Type B pancreatic cell (in vitro differentiated cells): Measurements from ENCODE around the gene SSBP3. TPM values are rescaled to one million over a fixed set of nuclear protein-coding genes. Genes with fewer than 3 reads are reported as not detected.

Experiments
- DNase-seq: peaks from one replicate; pipeline ENCODE4 v3.0.0; 2021; ENCODE audit warnings: mixed read lengths; ENCODE audit not compliant: unreplicated experiment; ENCODE audit errors: extremely low spot score
- H3K27ac Mint-ChIP-seq: 2 replicates; pipeline ENCODE4 v1.8.0; 2021; ENCODE audit warnings: mild to moderate bottlenecking, mixed read lengths
- H3K27me3 Mint-ChIP-seq: 2 replicates; pipeline ENCODE4 v1.8.0; 2021; ENCODE audit warnings: mixed read lengths
- H3K36me3 Mint-ChIP-seq: 2 replicates; pipeline ENCODE4 v1.8.0; 2021; ENCODE audit warnings: mixed read lengths
- H3K4me1 Mint-ChIP-seq: one replicate; pipeline ENCODE4 v1.8.0; 2021; ENCODE audit warnings: mixed read lengths; ENCODE audit not compliant: unreplicated experiment
- H3K4me3 Mint-ChIP-seq: 2 replicates; pipeline ENCODE4 v1.8.0; 2021; ENCODE audit warnings: mild to moderate bottlenecking, mixed read lengths
- H3K9me3 Mint-ChIP-seq: 2 replicates; pipeline ENCODE4 v1.8.0; 2021; ENCODE audit warnings: mixed read lengths
- total RNA-seq: library from RNA; stranded (reverse); gene quantifications from 2 replicates; pipeline ENCODE4 v1.2.1, GENCODE V29; 2021; ENCODE audit warnings: low replicate concordance
- TF ChIP-seq, protein P1 (sequence below): fragments of 200-600 bp; sonication (generic); conservative IDR thresholded peaks from 2 replicates; pipeline ENCODE4 v1.5.0; 2021; ENCODE audit warnings: antibody characterized with exemption, mild to moderate bottlenecking

SSBP3 gene
- total RNA-seq, 1 donor from 2014 or later = 129 TPM

GRCh38 chr1:54176621-54177327, 229.4 kb downstream of the SSBP3 start:
- no peak for DNase-seq
- Mint-ChIP-seq H3K27ac (no peak overlapping the region), H3K4me1 (peaks cover 4% of the 10 kb centered on the region), H3K9me3 (no peaks in the 10 kb centered on the region), H3K4me3 (no peak overlapping the region), H3K36me3 (no peaks in the 10 kb centered on the region), H3K27me3 (no peaks in the 10 kb centered on the region)
- TF ChIP-seq, protein P1, sequence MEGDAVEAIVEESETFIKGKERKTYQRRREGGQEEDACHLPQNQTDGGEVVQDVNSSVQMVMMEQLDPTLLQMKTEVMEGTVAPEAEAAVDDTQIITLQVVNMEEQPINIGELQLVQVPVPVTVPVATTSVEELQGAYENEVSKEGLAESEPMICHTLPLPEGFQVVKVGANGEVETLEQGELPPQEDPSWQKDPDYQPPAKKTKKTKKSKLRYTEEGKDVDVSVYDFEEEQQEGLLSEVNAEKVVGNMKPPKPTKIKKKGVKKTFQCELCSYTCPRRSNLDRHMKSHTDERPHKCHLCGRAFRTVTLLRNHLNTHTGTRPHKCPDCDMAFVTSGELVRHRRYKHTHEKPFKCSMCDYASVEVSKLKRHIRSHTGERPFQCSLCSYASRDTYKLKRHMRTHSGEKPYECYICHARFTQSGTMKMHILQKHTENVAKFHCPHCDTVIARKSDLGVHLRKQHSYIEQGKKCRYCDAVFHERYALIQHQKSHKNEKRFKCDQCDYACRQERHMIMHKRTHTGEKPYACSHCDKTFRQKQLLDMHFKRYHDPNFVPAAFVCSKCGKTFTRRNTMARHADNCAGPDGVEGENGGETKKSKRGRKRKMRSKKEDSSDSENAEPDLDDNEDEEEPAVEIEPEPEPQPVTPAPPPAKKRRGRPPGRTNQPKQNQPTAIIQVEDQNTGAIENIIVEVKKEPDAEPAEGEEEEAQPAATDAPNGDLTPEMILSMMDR = no peak

Other genes with a start within 250 kb of the SSBP3 start
- gene CYB5RL, start 206.4 kb downstream of the SSBP3 start, total RNA-seq = 10.3 and 10.9 TPM in 2 replicates
- gene MRPL37, start 206.2 kb downstream of the SSBP3 start, total RNA-seq = 77.9 and 78.4 TPM in 2 replicates
- gene ACOT11, start 141.8 kb upstream of the SSBP3 start, total RNA-seq = 5.2 and 11.6 TPM in 2 replicates
- 0.39 and 5.8 TPM in 2 replicates for gene FAM151A, start 217.1 kb upstream of the SSBP3 start, total RNA-seq
- 0.19 and 0.79 TPM in 2 replicates for gene MROH7, start 235.4 kb upstream of the SSBP3 start, total RNA-seq